Stimulated activated CD4-positive, alpha-beta T cell treated with anti-CD3 and anti-CD28 coated beads, Interleukin-4, amount 100 ng/mL, for 4 hours (primary cell): ENCODE data around the gene LRMDA.
"Not testable (repeated sequence)": the region's sequence is repeated elsewhere in the genome, so short reads cannot be mapped to it uniquely, and the experiment has no call there.

Source experiments
- DNase-seq, 2 experiments: peaks; one replicate each; pipeline ENCODE4 v3.0.0-alpha.2; 2020

LRMDA gene

GRCh38 chr10:75617485-75618155 lies 186.2 kb downstream of the LRMDA start:
- DNase-seq, result no peak

GRCh38 chr10:75619635-75620034 lies 188.2 kb downstream of the LRMDA start:
- DNase-seq, result no peak

GRCh38 chr10:75620356-75620755 lies 188.9 kb downstream of the LRMDA start:
- no peak for DNase-seq

GRCh38 chr10:75621003-75621402 lies 189.6 kb downstream of the LRMDA start:
- not testable (repeated sequence) for DNase-seq

GRCh38 chr10:75622503-75622902 lies 191.1 kb downstream of the LRMDA start:
- DNase-seq, result no peak

- DNase-seq, result no peak
Observed at GRCh38 chr10:75623310-75624093, 192.1 kb downstream of the LRMDA start.

GRCh38 chr10:75624638-75625037 lies 193.2 kb downstream of the LRMDA start:
- DNase-seq, result no peak

- no peak for DNase-seq
Observed at GRCh38 chr10:75630746-75631145, 199.3 kb downstream of the LRMDA start.

- no peak for DNase-seq
Observed at GRCh38 chr10:75632805-75633462, 201.5 kb downstream of the LRMDA start.

GRCh38 chr10:75633568-75633967 lies 202.1 kb downstream of the LRMDA start:
- DNase-seq, result no peak

- no peak for DNase-seq
Observed at GRCh38 chr10:75634947-75635346, 203.5 kb downstream of the LRMDA start.

GRCh38 chr10:75638752-75639151 lies 207.3 kb downstream of the LRMDA start:
- DNase-seq, result no peak

GRCh38 chr10:75639736-75640135 lies 208.3 kb downstream of the LRMDA start:
- no peak for DNase-seq

- DNase-seq, result no peak
Observed at GRCh38 chr10:75640381-75640780, 209.0 kb downstream of the LRMDA start.

GRCh38 chr10:75640803-75641202 lies 209.4 kb downstream of the LRMDA start:
- no peak for DNase-seq

GRCh38 chr10:75643405-75643804 lies 212.0 kb downstream of the LRMDA start:
- DNase-seq, result no peak

- DNase-seq, result no peak
Observed at GRCh38 chr10:75643944-75644692, 212.7 kb downstream of the LRMDA start.

- DNase-seq, result no peak
Observed at GRCh38 chr10:75645704-75646103, 214.3 kb downstream of the LRMDA start.

- DNase-seq, result no peak
Observed at GRCh38 chr10:75646218-75646915, 214.9 kb downstream of the LRMDA start.

GRCh38 chr10:75646916-75647315 lies 215.5 kb downstream of the LRMDA start:
- DNase-seq, result no peak

GRCh38 chr10:75647675-75648074 lies 216.3 kb downstream of the LRMDA start:
- no peak for DNase-seq

GRCh38 chr10:75648351-75648750 lies 216.9 kb downstream of the LRMDA start:
- DNase-seq, result no peak

GRCh38 chr10:75648854-75649253 lies 217.4 kb downstream of the LRMDA start:
- DNase-seq, result no peak
